PC-9 (cell line): ENCODE data around the gene MFSD6. TPM values are rescaled to one million over a fixed set of nuclear protein-coding genes. Genes with fewer than 3 reads are reported as not detected.

Experiments
- BruUV-seq: library from RNA; stranded (reverse); fragments of 400-500 nt; replicated peaks from 2 replicates; lab custom pipeline; 2021; lab: Mats Ljungman, UMichigan
- CTCF ChIA-PET: fragments of 300-600 bp; sonication (Branson Sonifier 250); formaldehyde crosslinking; loops from one replicate; lab custom pipeline; 2022; ENCODE audit warnings: antibody characterized with exemption; lab: Charles Lee
- POLR2A ChIA-PET: fragments of 300-600 bp; sonication (Branson Sonifier 250); formaldehyde crosslinking; loops from one replicate; lab custom pipeline; 2022; ENCODE audit warnings: antibody characterized with exemption; ENCODE audit not compliant: unreplicated experiment; lab: Charles Lee
- DNase-seq, 2 experiments: peaks; one replicate each; pipeline versions ENCODE4 v3.0.0 to v3.0.0-alpha.2; 2015 to 2022; ENCODE audit warnings: mixed read lengths in 1 of 2
- H2AFZ ChIP-seq: fragments of 200-600 bp; sonication (generic); 2 replicates; pipeline ENCODE4 v1.8.1; 2017; ENCODE audit warnings: antibody characterized with exemption
- H3F3A ChIP-seq: fragments of 200-600 bp; sonication (generic); 2 replicates; pipeline ENCODE4 v1.8.1; 2017; ENCODE audit warnings: antibody characterized with exemption, mild to moderate bottlenecking, low read depth; ENCODE audit not compliant: insufficient read depth
- H3K27ac ChIP-seq: fragments of 200-600 bp; sonication (generic); 2 replicates; pipeline ENCODE4 v1.6.1; 2016; ENCODE audit warnings: mixed run types
- H3K27me3 ChIP-seq: fragments of 200-600 bp; sonication (generic); 2 replicates; pipeline ENCODE4 v1.6.1; 2016; ENCODE audit warnings: low read depth, mixed run types; ENCODE audit not compliant: insufficient read depth
- H3K36me3 ChIP-seq: fragments of 200-600 bp; sonication (generic); 2 replicates; pipeline ENCODE4 v1.6.1; 2016; ENCODE audit warnings: low read depth, mixed run types
- H3K4me1 ChIP-seq: fragments of 200-600 bp; sonication (generic); replicated peaks from 2 replicates; pipeline ENCODE4 v1.6.1; 2016; ENCODE audit warnings: mixed run types; ENCODE audit not compliant: insufficient read depth
- H3K4me2 ChIP-seq: fragments of 200-600 bp; sonication (generic); 2 replicates; pipeline ENCODE4 v1.6.1; 2017; ENCODE audit warnings: mixed run types
- H3K4me3 ChIP-seq: fragments of 200-600 bp; sonication (generic); 2 replicates; pipeline ENCODE4 v1.6.1; 2016; ENCODE audit warnings: mixed run types
- H3K79me2 ChIP-seq: fragments of 200-600 bp; sonication (generic); 2 replicates; pipeline ENCODE4 v1.6.1; 2017; ENCODE audit warnings: low read depth, mixed run types
- H3K9me2 ChIP-seq: fragments of 200-600 bp; sonication (generic); 2 replicates; pipeline ENCODE4 v1.8.1; 2017; ENCODE audit warnings: mild to moderate bottlenecking; ENCODE audit not compliant: insufficient read depth
- H3K9me3 ChIP-seq: fragments of 200-600 bp; sonication (generic); 2 replicates; pipeline ENCODE4 v1.8.1; 2016; ENCODE audit warnings: low read depth; ENCODE audit not compliant: insufficient read depth
- H4K20me1 ChIP-seq: fragments of 200-600 bp; sonication (generic); 2 replicates; pipeline ENCODE4 v1.8.1; 2017; ENCODE audit not compliant: insufficient read depth
- EZH2 ChIP-seq: fragments of 200-600 bp; sonication (generic); IDR thresholded peaks from 2 replicates; pipeline ENCODE4 v1.8.0; 2017; ENCODE audit warnings: antibody characterized with exemption, low read depth
- intact Hi-C: fragments of 100-400 bp; cut with micrococcal nuclease; formaldehyde crosslinking; loops from one replicate; pipeline ENCODE4 v1.10.0; 2022; ENCODE audit not compliant: unreplicated experiment
- total RNA-seq: library from RNA; stranded (reverse); gene quantifications from 2 replicates; pipeline ENCODE4 v1.2.3, GENCODE V29; 2021
- TF ChIP-seq, protein P1 (sequence below): fragments of 200-600 bp; sonication (generic); conservative IDR thresholded peaks from 2 replicates; pipeline ENCODE4 v1.6.1; 2017; ENCODE audit warnings: mixed run types, antibody characterized with exemption, mild to moderate bottlenecking, moderate library complexity

The MFSD6 gene
- total RNA-seq, 1 experiment from 2014 or later: 15.6 TPM

DNA sequence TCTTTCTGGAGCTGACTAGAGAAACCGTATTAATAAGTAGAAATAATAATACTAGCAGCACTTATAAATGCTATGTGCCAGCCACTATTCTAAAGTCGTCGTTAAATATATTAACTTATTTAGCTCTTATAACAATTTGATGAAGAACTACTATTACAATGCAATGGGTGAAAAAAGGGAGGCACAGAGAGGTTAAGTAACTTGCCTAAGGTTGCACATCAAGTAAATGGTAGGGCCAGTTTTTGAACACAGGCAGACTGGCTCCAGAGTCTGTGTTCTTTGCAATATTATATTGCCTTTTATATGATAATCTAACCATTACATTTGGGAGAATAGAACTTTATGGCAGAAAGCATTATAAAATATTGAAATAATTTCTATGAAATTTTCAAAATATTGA, 47.2 kb upstream of the MFSD6 start:
- Histone ChIP-seq H3K4me2 (no peak overlapping the region), H3K27ac (no peak overlapping the region), H2AFZ (no peak overlapping the region), H3K4me3 (no peak overlapping the region), H4K20me1 (no peaks in the 10 kb centered on the region), H3K27me3 (no peaks in the 10 kb centered on the region), H3K9me3 (no peaks in the 10 kb centered on the region), H3K36me3 (no peaks in the 10 kb centered on the region), H3K9me2 (no peaks in the 10 kb centered on the region), H3K79me2 (no peaks in the 10 kb centered on the region), H3F3A (no peaks in the 10 kb centered on the region), H3K4me1 (no peaks in the 10 kb centered on the region)
- ChIA-PET POLR2A (no interaction called here), CTCF (no interaction called here)
- no TSS peak for BruUV-seq
- intact Hi-C loops: no loop called here
- DNase-seq: no peak
- TF ChIP-seq EZH2: no peak
- TF ChIP-seq, protein P1, sequence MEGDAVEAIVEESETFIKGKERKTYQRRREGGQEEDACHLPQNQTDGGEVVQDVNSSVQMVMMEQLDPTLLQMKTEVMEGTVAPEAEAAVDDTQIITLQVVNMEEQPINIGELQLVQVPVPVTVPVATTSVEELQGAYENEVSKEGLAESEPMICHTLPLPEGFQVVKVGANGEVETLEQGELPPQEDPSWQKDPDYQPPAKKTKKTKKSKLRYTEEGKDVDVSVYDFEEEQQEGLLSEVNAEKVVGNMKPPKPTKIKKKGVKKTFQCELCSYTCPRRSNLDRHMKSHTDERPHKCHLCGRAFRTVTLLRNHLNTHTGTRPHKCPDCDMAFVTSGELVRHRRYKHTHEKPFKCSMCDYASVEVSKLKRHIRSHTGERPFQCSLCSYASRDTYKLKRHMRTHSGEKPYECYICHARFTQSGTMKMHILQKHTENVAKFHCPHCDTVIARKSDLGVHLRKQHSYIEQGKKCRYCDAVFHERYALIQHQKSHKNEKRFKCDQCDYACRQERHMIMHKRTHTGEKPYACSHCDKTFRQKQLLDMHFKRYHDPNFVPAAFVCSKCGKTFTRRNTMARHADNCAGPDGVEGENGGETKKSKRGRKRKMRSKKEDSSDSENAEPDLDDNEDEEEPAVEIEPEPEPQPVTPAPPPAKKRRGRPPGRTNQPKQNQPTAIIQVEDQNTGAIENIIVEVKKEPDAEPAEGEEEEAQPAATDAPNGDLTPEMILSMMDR: no peak

- Histone ChIP-seq H2AFZ (no peak overlapping the region), H3K4me3 (no peak overlapping the region), H3K27me3 (no peaks in the 10 kb centered on the region), H3K36me3 (no peaks in the 10 kb centered on the region), H3K79me2 (no peaks in the 10 kb centered on the region), H3K27ac (no peak overlapping the region), H3F3A (no peaks in the 10 kb centered on the region), H3K4me1 (no peaks in the 10 kb centered on the region), H3K4me2 (no peak overlapping the region), H3K9me3 (no peaks in the 10 kb centered on the region), H3K9me2 (no peaks in the 10 kb centered on the region), H4K20me1 (no peaks in the 10 kb centered on the region)
- BruUV-seq: no TSS peak
- ChIA-PET POLR2A (no interaction called here), CTCF (no interaction called here)
- no peak for DNase-seq
- intact Hi-C loops: no loop called here
- TF ChIP-seq, protein P1: no peak
- TF ChIP-seq EZH2: no peak
Measured at GRCh38 chr2:190361572-190361971, 46.6 kb upstream of the MFSD6 start.

DNA sequence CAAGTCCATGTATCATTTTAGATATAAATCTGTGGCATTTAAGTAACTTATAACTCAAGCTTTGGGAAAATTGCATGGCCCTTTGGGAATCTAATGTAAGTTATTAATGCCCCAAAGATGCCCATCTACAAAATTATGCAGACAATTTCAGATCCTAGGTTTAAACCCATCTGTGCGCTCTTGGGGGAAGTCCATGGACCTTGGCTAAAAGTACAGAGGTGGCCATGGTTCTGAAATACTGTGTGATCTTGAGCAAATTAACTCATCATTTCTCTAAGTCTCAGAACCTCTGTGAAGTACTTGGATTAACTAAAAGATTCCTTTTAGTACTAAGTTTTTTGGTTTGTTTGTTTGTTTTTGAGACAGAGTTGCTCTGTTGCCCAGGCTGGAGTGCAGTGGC, 45.3 kb upstream of the MFSD6 start:
- CTCF ChIA-PET: no interaction called here
- intact Hi-C loops: no loop called here

More for the DNA sequence above, 45.3 kb upstream of the MFSD6 start:
- no peak overlapping the region for H3K27ac ChIP-seq
- TF ChIP-seq, protein P1: no peak
- no peak for TF ChIP-seq EZH2
- DNase-seq: no peak
- POLR2A ChIA-PET: no interaction called here
- H3K9me3 ChIP-seq: no peaks in the 10 kb centered on the region
- no peaks in the 10 kb centered on the region for H3F3A ChIP-seq
- H3K36me3 ChIP-seq: no peaks in the 10 kb centered on the region
- H4K20me1 ChIP-seq: no peaks in the 10 kb centered on the region
- BruUV-seq: no TSS peak
- H3K27me3 ChIP-seq: no peaks in the 10 kb centered on the region
- H3K79me2 ChIP-seq: no peaks in the 10 kb centered on the region
- H3K4me1 ChIP-seq: no peaks in the 10 kb centered on the region
- no peaks in the 10 kb centered on the region for H3K9me2 ChIP-seq
- no peak overlapping the region for H2AFZ ChIP-seq
- no peak overlapping the region for H3K4me2 ChIP-seq
- no peak overlapping the region for H3K4me3 ChIP-seq
